ENCODE measurements around the gene OAF.

The OAF gene

GRCh38 chr11:120210626-120211521 lies at the start of gene OAF:
OAF (plus strand) TSS chr11:120211032; CDS start chr11:120211280, 248 bp downstream.
- peak within 1 kb of the TSS; percentile 57 for H3K9ac ChIP-seq (ENCODE audit: low read length)
- peak within 1 kb of the TSS; percentile 61 for H3K27ac ChIP-seq (ENCODE audit: low read depth, low read length)
- peaks cover 3% of the 10 kb centered on the region for H3K4me1 ChIP-seq (ENCODE audit: control insufficient read depth, insufficient read depth, low read length)

DNA sequence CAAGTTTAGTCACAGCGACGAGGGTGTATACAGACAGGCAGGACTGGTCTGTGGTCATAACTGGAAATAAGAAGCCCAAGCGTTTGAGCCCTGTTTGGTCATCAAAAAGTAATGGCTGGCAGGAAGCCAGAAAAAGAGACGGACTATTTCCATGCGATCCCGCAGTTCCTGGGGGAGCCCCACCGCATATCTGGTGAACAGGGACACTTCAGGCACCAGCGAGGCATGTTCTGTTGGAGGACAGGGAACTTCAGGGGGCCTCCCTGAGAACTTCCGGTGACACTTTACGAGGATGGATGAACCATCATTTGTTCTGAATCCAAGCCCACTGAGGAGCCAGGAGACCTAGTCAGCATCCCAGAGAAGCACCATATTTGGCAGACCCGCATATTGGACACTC lies 43.2 kb upstream of the OAF start:
- Histone ChIP-seq H3K9ac (ENCODE audit: low read length) (no peak overlapping the region), H3K4me3 (ENCODE audit: low read length) (no peak overlapping the region), H3K27me3 (ENCODE audit: control insufficient read depth, insufficient read depth, low read length) (peaks cover 4% of the 10 kb centered on the region), H3K36me3 (ENCODE audit: control insufficient read depth, insufficient read depth, low read length) (no peaks in the 10 kb centered on the region), H3K4me1 (ENCODE audit: control insufficient read depth, insufficient read depth, low read length) (no peaks in the 10 kb centered on the region), H3K27ac (ENCODE audit: low read depth, low read length) (no peak overlapping the region)

More at GRCh38 chr11:120210626-120211521, at the start of gene OAF:
- Histone ChIP-seq H3K27me3 (ENCODE audit: control insufficient read depth, insufficient read depth, low read length) (no peaks in the 10 kb centered on the region), H3K4me3 (ENCODE audit: low read length) (peak within 1 kb of the TSS; percentile 74), H3K36me3 (ENCODE audit: control insufficient read depth, insufficient read depth, low read length) (no peaks in the 10 kb centered on the region)

DNA sequence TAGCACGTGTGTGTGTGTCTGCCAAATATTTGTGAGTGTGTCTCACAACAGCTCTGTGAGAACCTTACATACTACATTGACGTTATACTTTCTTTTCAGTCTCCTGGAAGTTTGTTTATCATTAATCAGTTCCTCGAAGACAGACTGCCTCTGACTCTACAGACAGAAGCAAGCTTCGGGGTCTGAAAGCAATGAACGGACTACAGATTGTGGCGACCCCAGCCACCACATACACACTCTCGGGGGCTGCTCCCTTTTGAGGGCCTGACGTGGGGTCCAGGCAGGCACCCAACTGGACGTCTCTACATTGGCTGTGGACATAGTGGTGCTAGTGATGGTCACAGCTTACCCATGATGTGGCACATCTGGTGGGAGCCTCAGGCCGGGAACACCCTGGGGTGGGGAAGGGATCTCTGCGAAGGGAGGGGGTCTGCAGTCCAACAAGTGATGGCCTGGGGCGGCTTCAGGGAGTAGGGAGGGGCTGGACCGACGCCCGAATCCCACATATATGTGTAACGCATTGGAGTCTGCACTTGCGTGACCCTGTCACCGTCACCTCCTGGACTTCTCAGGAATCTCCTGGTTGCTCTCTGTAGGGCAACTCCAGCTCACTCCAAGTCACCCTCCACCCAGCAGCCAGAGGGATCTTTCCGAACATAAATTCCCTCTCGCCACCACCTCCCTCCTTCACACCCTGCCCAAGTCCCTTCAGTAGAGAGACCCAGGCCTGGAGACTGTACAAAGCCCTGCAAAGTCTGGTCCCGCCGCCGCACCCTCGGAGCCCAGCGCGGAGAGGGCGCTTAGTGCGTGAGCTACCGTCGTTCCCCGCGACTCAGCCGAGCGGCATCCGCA lies 42.5 kb upstream of the OAF start:
- no peak overlapping the region for H3K27ac ChIP-seq (ENCODE audit: low read depth, low read length)
- no peaks in the 10 kb centered on the region for H3K4me1 ChIP-seq (ENCODE audit: control insufficient read depth, insufficient read depth, low read length)
- H3K27me3 ChIP-seq (ENCODE audit: control insufficient read depth, insufficient read depth, low read length), result peaks cover 6% of the 10 kb centered on the region
- H3K9ac ChIP-seq (ENCODE audit: low read length), result no peak overlapping the region
- no peaks in the 10 kb centered on the region for H3K36me3 ChIP-seq (ENCODE audit: control insufficient read depth, insufficient read depth, low read length)
- H3K4me3 ChIP-seq (ENCODE audit: low read length), result peak overlapping the region; percentile 72

GRCh38 chr11:120168960-120169681 lies 41.7 kb upstream of the OAF start:
- H3K9ac ChIP-seq (ENCODE audit: low read length), result no peak overlapping the region
- H3K27ac ChIP-seq (ENCODE audit: low read depth, low read length), result no peak overlapping the region
- H3K4me3 ChIP-seq (ENCODE audit: low read length), result peak overlapping the region; percentile 72
- H3K4me1 ChIP-seq (ENCODE audit: control insufficient read depth, insufficient read depth, low read length), result no peaks in the 10 kb centered on the region
- H3K27me3 ChIP-seq (ENCODE audit: control insufficient read depth, insufficient read depth, low read length), result peaks cover 7% of the 10 kb centered on the region
- H3K36me3 ChIP-seq (ENCODE audit: control insufficient read depth, insufficient read depth, low read length), result no peaks in the 10 kb centered on the region

GRCh38 chr11:120169981-120170698 lies 40.7 kb upstream of the OAF start:
- H3K36me3 ChIP-seq (ENCODE audit: control insufficient read depth, insufficient read depth, low read length), result no peaks in the 10 kb centered on the region
- H3K27me3 ChIP-seq (ENCODE audit: control insufficient read depth, insufficient read depth, low read length), result peaks cover 7% of the 10 kb centered on the region
- H3K9ac ChIP-seq (ENCODE audit: low read length), result no peak overlapping the region
- H3K4me3 ChIP-seq (ENCODE audit: low read length), result no peak overlapping the region
- H3K4me1 ChIP-seq (ENCODE audit: control insufficient read depth, insufficient read depth, low read length), result no peaks in the 10 kb centered on the region
- H3K27ac ChIP-seq (ENCODE audit: low read depth, low read length), result no peak overlapping the region

- H3K9ac ChIP-seq (ENCODE audit: low read length), result no peak overlapping the region
- H3K4me3 ChIP-seq (ENCODE audit: low read length), result no peak overlapping the region
- no peak overlapping the region for H3K27ac ChIP-seq (ENCODE audit: low read depth, low read length)
- H3K36me3 ChIP-seq (ENCODE audit: control insufficient read depth, insufficient read depth, low read length), result no peaks in the 10 kb centered on the region
- H3K27me3 ChIP-seq (ENCODE audit: control insufficient read depth, insufficient read depth, low read length), result peaks cover 7% of the 10 kb centered on the region
- H3K4me1 ChIP-seq (ENCODE audit: control insufficient read depth, insufficient read depth, low read length), result no peaks in the 10 kb centered on the region
These were observed 40.0 kb upstream of the OAF start for GRCh38 chr11:120170741-120171261.

- no peak overlapping the region for H3K27ac ChIP-seq (ENCODE audit: low read depth, low read length)
- no peak overlapping the region for H3K9ac ChIP-seq (ENCODE audit: low read length)
These were observed 38.5 kb upstream of the OAF start for GRCh38 chr11:120172054-120172911.

GRCh38 chr11:120173019-120173705 lies 37.7 kb upstream of the OAF start:
- Histone ChIP-seq H3K36me3 (ENCODE audit: control insufficient read depth, insufficient read depth, low read length) (no peaks in the 10 kb centered on the region), H3K4me3 (ENCODE audit: low read length) (no peak overlapping the region), H3K27ac (ENCODE audit: low read depth, low read length) (no peak overlapping the region), H3K27me3 (ENCODE audit: control insufficient read depth, insufficient read depth, low read length) (peaks cover 4% of the 10 kb centered on the region), H3K9ac (ENCODE audit: low read length) (no peak overlapping the region), H3K4me1 (ENCODE audit: control insufficient read depth, insufficient read depth, low read length) (no peaks in the 10 kb centered on the region)

More at GRCh38 chr11:120172054-120172911, 38.5 kb upstream of the OAF start:
- H3K27me3 ChIP-seq (ENCODE audit: control insufficient read depth, insufficient read depth, low read length), result peaks cover 4% of the 10 kb centered on the region
- H3K4me3 ChIP-seq (ENCODE audit: low read length), result no peak overlapping the region
- no peaks in the 10 kb centered on the region for H3K36me3 ChIP-seq (ENCODE audit: control insufficient read depth, insufficient read depth, low read length)
- no peaks in the 10 kb centered on the region for H3K4me1 ChIP-seq (ENCODE audit: control insufficient read depth, insufficient read depth, low read length)

GRCh38 chr11:120173807-120174206 lies 37.0 kb upstream of the OAF start:
- H3K9ac ChIP-seq (ENCODE audit: low read length), result no peak overlapping the region
- H3K4me1 ChIP-seq (ENCODE audit: control insufficient read depth, insufficient read depth, low read length), result no peaks in the 10 kb centered on the region
- H3K36me3 ChIP-seq (ENCODE audit: control insufficient read depth, insufficient read depth, low read length), result no peaks in the 10 kb centered on the region
- H3K27me3 ChIP-seq (ENCODE audit: control insufficient read depth, insufficient read depth, low read length), result peaks cover 4% of the 10 kb centered on the region
- H3K4me3 ChIP-seq (ENCODE audit: low read length), result no peak overlapping the region
- H3K27ac ChIP-seq (ENCODE audit: low read depth, low read length), result no peak overlapping the region

DNA sequence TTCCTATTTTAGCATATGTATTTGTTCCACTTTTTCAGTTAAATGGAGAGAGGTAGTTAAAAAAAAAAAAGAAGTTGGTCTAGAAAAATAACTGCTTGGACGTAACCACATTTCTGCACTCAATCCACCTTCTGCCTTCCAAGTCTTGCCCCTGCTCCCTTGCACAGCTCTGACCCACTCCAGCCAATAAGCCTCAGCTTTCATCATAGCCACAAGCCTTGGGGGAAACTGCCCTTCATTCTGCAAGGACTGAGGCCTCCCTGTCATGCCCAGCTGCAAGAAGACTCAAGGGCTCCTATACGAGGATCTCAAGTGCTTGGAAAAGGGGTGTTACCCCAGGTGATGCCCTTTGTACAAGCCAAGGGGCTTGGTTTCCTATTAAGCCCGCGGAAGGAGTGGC lies 36.0 kb upstream of the OAF start:
- Histone ChIP-seq H3K27ac (ENCODE audit: low read depth, low read length) (no peak overlapping the region), H3K4me3 (ENCODE audit: low read length) (no peak overlapping the region), H3K36me3 (ENCODE audit: control insufficient read depth, insufficient read depth, low read length) (no peaks in the 10 kb centered on the region), H3K27me3 (ENCODE audit: control insufficient read depth, insufficient read depth, low read length) (peaks cover 4% of the 10 kb centered on the region), H3K9ac (ENCODE audit: low read length) (no peak overlapping the region), H3K4me1 (ENCODE audit: control insufficient read depth, insufficient read depth, low read length) (no peaks in the 10 kb centered on the region)

Data from rectal smooth muscle tissue (tissue), 1 donor.